Lung (tissue), 12 donors: ENCODE measurements around the gene OPCML. TPM values are rescaled to one million over a fixed set of nuclear protein-coding genes. Genes with fewer than 3 reads are reported as not detected.

Experiments used
- ATAC-seq: fragments of 200-7000 bp; cut with Tn5 transposase; one replicate; pipeline ENCODE4 v1.9.1; 2020; ENCODE audit warnings: moderate number of reproducible peaks; ENCODE audit not compliant: insufficient read depth, low FRiP score
- DNase-seq, 3 donors: peaks; one replicate each; pipeline ENCODE4 v3.0.0-alpha.2; 2013 to 2017
- H3K27ac ChIP-seq, 2 donors: one replicate each; pipeline ENCODE4 v1.5.1; 2013; ENCODE audit warnings: mild to moderate bottlenecking in 2 of 2, moderate library complexity in 2 of 2, control low read depth in 1 of 2, inconsistent platforms in 1 of 2, low read depth in 1 of 2, low read length in 1 of 2
- H3K27me3 ChIP-seq, 3 donors: one replicate each; pipeline ENCODE4 v1.5.1; 2013; ENCODE audit warnings: low read length in 2 of 3; ENCODE audit not compliant: control insufficient read depth in 3 of 3, insufficient read depth in 3 of 3
- H3K36me3 ChIP-seq, 4 donors: one replicate each; pipeline ENCODE4 v1.5.1; 2013; ENCODE audit warnings: low read length in 4 of 4, mild to moderate bottlenecking in 1 of 4, moderate library complexity in 1 of 4; ENCODE audit not compliant: control insufficient read depth in 4 of 4, insufficient read depth in 4 of 4
- H3K4me1 ChIP-seq, 5 donors: one replicate each; pipeline ENCODE4 v1.5.1; 2013; ENCODE audit warnings: low read length in 5 of 5, mild to moderate bottlenecking in 2 of 5, moderate library complexity in 1 of 5; ENCODE audit not compliant: control insufficient read depth in 5 of 5, insufficient read depth in 5 of 5
- H3K4me3 ChIP-seq: one replicate; pipeline ENCODE4 v1.5.1; 2013; ENCODE audit warnings: mild to moderate bottlenecking, control low read depth, moderate library complexity
- H3K9ac ChIP-seq, 2 donors: one replicate each; pipeline ENCODE4 v1.5.1; 2013; ENCODE audit warnings: low read length in 2 of 2, control low read depth in 1 of 2; ENCODE audit not compliant: insufficient read depth in 1 of 2
- H3K9me3 ChIP-seq, 4 donors: one replicate each; pipeline ENCODE4 v1.5.1; 2013; ENCODE audit warnings: low read length in 3 of 4, mild to moderate bottlenecking in 1 of 4, moderate library complexity in 1 of 4; ENCODE audit not compliant: control insufficient read depth in 4 of 4, insufficient read depth in 3 of 4
- CTCF ChIP-seq: IDR thresholded peaks from 2 replicates; pipeline ENCODE4 v1.5.1; 2012; ENCODE audit warnings: mild to moderate bottlenecking; ENCODE audit errors: control extremely low read depth, extremely low read depth
- WGBS, 2 donors: extraction: QIAGEN DNeasy Blood & Tissue Kit; methylation state at CpG; one replicate each; pipeline ENCODE4 v1.1.7; 2013; 5-methylcytosine and 5-hydroxymethylcytosine counted together
- polyA plus RNA-seq, 2 donors: library from polyadenylated mRNA; stranded (reverse); fragments of 200-250 nt; gene quantifications; one replicate each; pipeline ENCODE4 v1.2.1, GENCODE V29; 2013
- total RNA-seq, 2 donors: library from RNA; depleted of rRNA in 1 of 2; stranded (reverse); fragments of >200 nt in 1 of 2; gene quantifications; one replicate each; pipeline ENCODE4 v1.2.1, GENCODE V29; 2014 to 2021
- donor health status: control.
- donor health status: control.
- donor health status: Bipolar disorder and iron deficiency.
- donor health status: healthy.
- donor health status: DM: yes; HTN: yes; CAD: no.

OPCML gene
- total and polyA plus RNA-seq, 4 donors: 0.49 to 0.74 TPM; not detected in 2

- peak; percentile 77 for ATAC-seq
- 58 to 79% methylated on average over 12 of the region's 12 CpGs for WGBS, 2 donors
- Histone ChIP-seq H3K9ac (no peak overlapping the region), H3K27me3 (peaks cover 0 to 4% (median 0%) of the 10 kb centered on the region in 3 donors), H3K4me1 (peaks cover 0 to 12% (median 0%) of the 10 kb centered on the region in 5 donors), H3K9me3 (peaks cover 0 to 5% (median 0%) of the 10 kb centered on the region in 4 donors), H3K4me3 (no peak overlapping the region), H3K36me3 (no peaks in the 10 kb centered on the region), H3K27ac (peak overlapping the region in 1 of 2 donors; percentile 8)
- no peak for TF ChIP-seq CTCF
- DNase-seq: peak in 1 of 3 donors; percentile 25
Measured at GRCh38 chr11:132650969-132651720, 881.2 kb downstream of the OPCML start.

- Histone ChIP-seq H3K9me3 (no peaks in the 10 kb centered on the region), H3K4me3 (no peak overlapping the region), H3K4me1 (peaks cover 0 to 12% (median 0%) of the 10 kb centered on the region in 5 donors), H3K27me3 (peaks cover 0 to 4% (median 2%) of the 10 kb centered on the region in 3 donors), H3K9ac (no peak overlapping the region), H3K27ac (no peak overlapping the region), H3K36me3 (no peaks in the 10 kb centered on the region)
- WGBS, 2 donors: 90 to 95% methylated on average over 9 of the region's 9 CpGs
- DNase-seq (no peak), ATAC-seq (no peak)
- no peak for TF ChIP-seq CTCF
Measured at GRCh38 chr11:132649277-132649676, 883.0 kb downstream of the OPCML start.

GRCh38 chr11:132648851-132649250, 883.5 kb downstream of the OPCML start:
- DNase-seq (no peak), ATAC-seq (no peak)
- Histone ChIP-seq H3K27ac (no peak overlapping the region), H3K36me3 (no peaks in the 10 kb centered on the region), H3K4me1 (peaks cover 0 to 12% (median 0%) of the 10 kb centered on the region in 5 donors), H3K4me3 (no peak overlapping the region), H3K9me3 (no peaks in the 10 kb centered on the region), H3K9ac (no peak overlapping the region), H3K27me3 (peaks cover 0 to 4% (median 2%) of the 10 kb centered on the region in 3 donors)
- no peak for TF ChIP-seq CTCF
- WGBS, 2 donors: 87 to 88% methylated on average over 8 of the region's 8 CpGs
